ENCODE measurements around the gene DEDD.

Gene DEDD

DNA sequence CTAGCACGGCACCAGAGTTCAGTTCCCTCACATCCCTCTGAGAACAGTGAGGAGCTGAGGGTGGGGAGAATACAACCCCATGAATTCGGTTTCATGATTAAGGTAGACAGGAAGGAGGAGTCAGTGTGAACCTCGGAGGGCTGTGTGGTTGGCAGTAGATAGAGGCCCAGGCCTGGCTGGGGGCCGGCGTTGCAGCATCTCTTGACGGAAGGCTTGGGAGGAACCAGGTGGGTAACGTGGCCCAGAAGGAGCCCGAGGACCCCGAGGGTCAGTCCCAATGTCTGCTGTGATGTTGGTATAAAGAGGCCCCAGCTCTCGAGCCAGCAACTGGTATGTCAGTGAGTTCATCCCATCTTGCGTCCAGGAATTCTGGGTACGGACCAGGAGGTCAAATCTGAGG is 39.2 kb upstream of the DEDD start:
- no peak overlapping the region for H3K4me3 ChIP-seq (ENCODE audit: low read depth, low read length)
- TF ChIP-seq, protein P1, sequence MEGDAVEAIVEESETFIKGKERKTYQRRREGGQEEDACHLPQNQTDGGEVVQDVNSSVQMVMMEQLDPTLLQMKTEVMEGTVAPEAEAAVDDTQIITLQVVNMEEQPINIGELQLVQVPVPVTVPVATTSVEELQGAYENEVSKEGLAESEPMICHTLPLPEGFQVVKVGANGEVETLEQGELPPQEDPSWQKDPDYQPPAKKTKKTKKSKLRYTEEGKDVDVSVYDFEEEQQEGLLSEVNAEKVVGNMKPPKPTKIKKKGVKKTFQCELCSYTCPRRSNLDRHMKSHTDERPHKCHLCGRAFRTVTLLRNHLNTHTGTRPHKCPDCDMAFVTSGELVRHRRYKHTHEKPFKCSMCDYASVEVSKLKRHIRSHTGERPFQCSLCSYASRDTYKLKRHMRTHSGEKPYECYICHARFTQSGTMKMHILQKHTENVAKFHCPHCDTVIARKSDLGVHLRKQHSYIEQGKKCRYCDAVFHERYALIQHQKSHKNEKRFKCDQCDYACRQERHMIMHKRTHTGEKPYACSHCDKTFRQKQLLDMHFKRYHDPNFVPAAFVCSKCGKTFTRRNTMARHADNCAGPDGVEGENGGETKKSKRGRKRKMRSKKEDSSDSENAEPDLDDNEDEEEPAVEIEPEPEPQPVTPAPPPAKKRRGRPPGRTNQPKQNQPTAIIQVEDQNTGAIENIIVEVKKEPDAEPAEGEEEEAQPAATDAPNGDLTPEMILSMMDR (IDR thresholded peaks at IDR 0.05; ENCODE audit: borderline replicate concordance, insufficient read depth, low read depth, low read length), result no peak

DNA sequence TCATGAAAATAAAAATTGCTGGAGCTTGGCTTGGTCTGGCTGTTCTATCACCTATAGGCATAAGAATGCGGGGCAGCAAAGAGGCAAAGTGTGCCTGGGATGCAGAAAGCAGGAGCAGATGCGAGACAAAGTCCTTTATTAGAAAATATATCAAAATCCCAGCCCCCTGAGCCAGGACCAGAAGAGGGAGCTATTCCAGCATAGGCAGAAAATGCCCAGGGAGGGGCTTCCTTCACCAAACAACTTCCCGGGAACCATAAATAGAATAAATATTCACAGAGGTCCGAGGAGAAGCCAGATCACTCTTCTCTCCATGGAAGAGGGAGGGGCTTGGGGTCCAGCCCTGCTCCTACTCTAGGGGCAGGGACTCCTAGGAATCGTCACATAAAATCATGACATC is 38.7 kb upstream of the DEDD start:
- TF ChIP-seq, protein P1 (IDR thresholded peaks at IDR 0.05; ENCODE audit: borderline replicate concordance, insufficient read depth, low read depth, low read length), result no peak
- H3K4me3 ChIP-seq (ENCODE audit: low read depth, low read length), result no peak overlapping the region

DNA sequence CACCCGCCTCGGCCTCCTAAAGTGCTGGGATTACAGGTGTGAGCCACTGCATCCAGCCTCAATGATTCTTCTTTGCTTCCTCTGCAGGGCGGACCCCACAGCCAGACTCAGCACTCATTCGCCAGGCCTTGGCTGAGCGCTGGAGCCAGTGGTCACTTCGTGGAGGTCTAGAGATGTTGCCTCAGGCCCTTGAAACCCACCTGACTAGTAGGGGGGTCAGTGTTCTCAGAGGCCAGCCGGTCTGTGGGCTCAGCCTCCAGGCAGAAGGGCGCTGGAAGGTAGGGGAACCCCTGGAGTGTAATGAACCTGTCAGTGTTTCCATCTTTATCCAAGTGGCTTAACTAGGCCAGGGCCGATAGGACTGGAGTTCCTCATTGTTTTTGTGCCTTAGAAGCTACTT is 36.4 kb upstream of the DEDD start:
- TF ChIP-seq, protein P1 (IDR thresholded peaks at IDR 0.05; ENCODE audit: borderline replicate concordance, insufficient read depth, low read depth, low read length), result no peak

DNA sequence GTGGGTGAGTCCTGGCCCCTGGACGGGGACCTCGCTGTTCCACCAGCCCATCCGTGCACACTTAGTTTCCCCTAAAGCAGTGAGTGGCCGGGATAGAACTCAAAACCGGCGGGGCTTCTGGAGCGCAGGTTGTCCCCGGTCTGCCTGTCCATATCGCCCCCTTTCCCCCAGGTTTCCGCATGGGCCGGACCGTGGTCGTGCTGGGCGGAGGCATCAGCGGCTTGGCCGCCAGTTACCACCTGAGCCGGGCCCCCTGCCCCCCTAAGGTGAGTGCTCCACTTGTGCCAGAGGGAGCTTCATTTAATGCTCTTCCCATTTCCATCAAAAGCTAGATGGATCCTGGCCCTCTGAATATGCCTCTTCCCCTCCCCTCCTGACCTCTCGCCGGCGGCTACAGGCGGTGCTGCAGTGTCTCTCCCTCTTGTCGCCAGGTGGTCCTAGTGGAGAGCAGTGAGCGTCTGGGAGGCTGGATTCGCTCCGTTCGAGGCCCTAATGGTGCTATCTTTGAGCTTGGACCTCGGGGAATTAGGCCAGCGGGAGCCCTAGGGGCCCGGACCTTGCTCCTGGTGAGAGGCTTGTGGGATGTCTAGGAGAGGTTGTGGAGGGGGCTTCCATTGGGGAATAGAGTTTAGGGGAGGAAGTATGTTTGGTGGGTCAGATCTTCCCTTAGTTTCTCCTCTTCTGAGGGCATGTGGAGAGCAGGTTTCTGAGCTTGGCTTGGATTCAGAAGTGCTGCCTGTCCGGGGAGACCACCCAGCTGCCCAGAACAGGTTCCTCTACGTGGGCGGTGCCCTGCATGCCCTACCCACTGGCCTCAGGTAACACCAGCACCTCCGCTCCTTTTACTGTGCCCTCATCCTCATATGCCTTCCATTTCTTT is 34.4 kb upstream of the DEDD start:
- H3K4me3 ChIP-seq (ENCODE audit: low read depth, low read length), result peak overlapping the region; percentile 82
- TF ChIP-seq, protein P1 (IDR thresholded peaks at IDR 0.05; ENCODE audit: borderline replicate concordance, insufficient read depth, low read depth, low read length), result no peak

More for the DNA sequence above, 36.4 kb upstream of the DEDD start:
- no peak overlapping the region for H3K4me3 ChIP-seq (ENCODE audit: low read depth, low read length)

DNA sequence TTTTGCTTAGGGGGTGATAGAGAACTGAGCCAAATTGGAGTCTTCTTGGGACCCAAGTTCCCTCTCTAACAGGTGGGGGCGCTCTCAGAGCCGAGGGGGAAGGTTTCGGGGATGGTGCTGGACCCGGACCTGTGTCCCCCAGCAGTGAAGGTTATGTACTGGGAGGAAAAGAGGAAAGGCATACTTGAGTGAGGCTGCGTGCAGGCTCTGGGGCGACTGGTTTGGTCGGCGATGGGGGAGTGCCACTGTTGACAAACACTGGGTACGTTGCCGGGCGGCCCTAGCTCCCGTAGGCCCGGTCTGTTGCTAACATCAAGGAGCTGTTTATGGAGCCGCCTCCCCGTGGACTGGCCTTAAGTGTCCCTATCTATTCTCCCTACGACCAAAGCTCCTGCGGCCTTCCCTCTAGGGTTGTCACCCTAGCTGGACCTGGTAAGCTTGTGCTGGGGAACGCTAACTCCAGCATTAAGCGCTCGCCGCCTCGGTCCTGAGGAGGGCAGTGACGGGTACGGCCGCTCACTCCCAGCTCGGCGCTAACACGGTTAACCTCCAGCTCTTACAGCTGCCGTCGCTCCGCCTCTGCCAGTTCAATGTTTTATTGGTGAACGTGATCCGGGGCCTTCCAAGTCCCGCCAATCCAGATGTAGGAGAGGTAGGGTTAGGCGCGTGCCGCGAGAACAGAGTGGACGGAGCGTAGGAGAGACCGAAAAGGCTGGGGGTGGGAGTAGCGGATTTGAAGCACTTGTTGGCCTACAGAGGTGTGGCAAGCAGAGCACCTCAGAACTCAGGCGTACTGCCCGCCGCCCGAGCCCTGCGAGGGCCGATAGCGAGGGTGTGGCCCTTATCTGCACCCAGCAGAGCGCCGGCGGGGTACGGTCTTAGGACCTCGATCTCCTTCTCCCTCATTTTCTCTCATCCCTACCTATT is 33.5 kb upstream of the DEDD start, which contains the start of gene PPOX:
PPOX (plus strand) TSS at position 685 of the 927 bp plus-strand sequence. CDS start 422 bp downstream, outside the sequence.
- H3K4me3 ChIP-seq (ENCODE audit: low read depth, low read length), result peak within 1 kb of the TSS; percentile 82

DNA sequence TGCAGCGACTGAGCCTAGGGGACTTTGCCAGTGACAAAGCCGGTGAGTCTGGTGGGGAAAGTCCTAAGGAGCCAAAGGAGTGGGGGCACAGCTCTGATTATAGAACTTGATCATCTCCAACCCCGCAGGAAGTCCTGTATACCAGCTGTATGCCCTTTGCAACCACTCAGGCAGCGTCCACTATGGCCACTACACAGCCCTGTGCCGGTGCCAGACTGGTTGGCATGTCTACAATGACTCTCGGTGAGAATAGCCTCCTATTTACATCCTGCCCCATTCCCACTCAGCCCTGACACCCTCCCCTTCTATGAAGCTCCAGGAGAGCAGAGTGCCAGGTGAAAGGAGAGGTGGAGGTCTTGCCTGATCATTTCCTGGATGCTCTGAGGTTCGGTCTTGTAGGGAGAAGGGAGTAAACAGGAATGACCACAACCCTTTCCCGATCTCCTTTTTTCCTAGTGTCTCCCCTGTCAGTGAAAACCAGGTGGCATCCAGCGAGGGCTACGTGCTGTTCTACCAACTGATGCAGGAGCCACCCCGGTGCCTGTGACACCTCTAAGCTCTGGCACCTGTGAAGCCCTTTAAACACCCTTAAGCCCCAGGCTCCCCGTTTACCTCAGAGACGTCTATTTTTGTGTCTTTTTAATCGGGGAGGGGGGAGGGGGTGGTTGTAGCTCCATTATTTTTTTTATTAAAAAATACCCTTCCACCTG is 32.6 kb upstream of the DEDD start:
- TF ChIP-seq, protein P1 (IDR thresholded peaks at IDR 0.05; ENCODE audit: borderline replicate concordance, insufficient read depth, low read depth, low read length), result no peak
- H3K4me3 ChIP-seq (ENCODE audit: low read depth, low read length), result peak overlapping the region; percentile 82

More for the DNA sequence above, 33.5 kb upstream of the DEDD start, which contains the start of gene PPOX:
- TF ChIP-seq, protein P1 (IDR thresholded peaks at IDR 0.05; ENCODE audit: borderline replicate concordance, insufficient read depth, low read depth, low read length), result peak; percentile 59

Data from GM12875 (cell line).